ENCODE results near the gene TMEM236.

GRCh38 chr10:17785276-17785930, 33.4 kb downstream of the TMEM236 start:
- TF ChIP-seq, protein P1, sequence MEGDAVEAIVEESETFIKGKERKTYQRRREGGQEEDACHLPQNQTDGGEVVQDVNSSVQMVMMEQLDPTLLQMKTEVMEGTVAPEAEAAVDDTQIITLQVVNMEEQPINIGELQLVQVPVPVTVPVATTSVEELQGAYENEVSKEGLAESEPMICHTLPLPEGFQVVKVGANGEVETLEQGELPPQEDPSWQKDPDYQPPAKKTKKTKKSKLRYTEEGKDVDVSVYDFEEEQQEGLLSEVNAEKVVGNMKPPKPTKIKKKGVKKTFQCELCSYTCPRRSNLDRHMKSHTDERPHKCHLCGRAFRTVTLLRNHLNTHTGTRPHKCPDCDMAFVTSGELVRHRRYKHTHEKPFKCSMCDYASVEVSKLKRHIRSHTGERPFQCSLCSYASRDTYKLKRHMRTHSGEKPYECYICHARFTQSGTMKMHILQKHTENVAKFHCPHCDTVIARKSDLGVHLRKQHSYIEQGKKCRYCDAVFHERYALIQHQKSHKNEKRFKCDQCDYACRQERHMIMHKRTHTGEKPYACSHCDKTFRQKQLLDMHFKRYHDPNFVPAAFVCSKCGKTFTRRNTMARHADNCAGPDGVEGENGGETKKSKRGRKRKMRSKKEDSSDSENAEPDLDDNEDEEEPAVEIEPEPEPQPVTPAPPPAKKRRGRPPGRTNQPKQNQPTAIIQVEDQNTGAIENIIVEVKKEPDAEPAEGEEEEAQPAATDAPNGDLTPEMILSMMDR (IDR thresholded peaks at IDR 0.05): no peak
- no peak for TF ChIP-seq POLR2A (IDR thresholded peaks at IDR 0.05)
